H1 (cell line): Measurements from ENCODE around the gene RASSF9. TPM values are rescaled to one million over a fixed set of nuclear protein-coding genes. Genes with fewer than 3 reads are reported as not detected.

ENCODE experiments used
- CTCF ChIA-PET: fragments of 300-600 bp; sonication (Branson Sonifier 250); formaldehyde crosslinking; loops from one replicate; lab custom pipeline; 2021; ENCODE audit not compliant: partially characterized antibody; lab: Charles Lee
- POLR2A ChIA-PET: fragments of 300-600 bp; sonication (Branson Sonifier 250); formaldehyde crosslinking; loops from one replicate; lab custom pipeline; 2021; ENCODE audit warnings: inconsistent platforms; ENCODE audit not compliant: partially characterized antibody; lab: Charles Lee
- DNase-seq, 2 experiments: peaks; one replicate each; pipeline versions ENCODE4 v3.0.0 to v3.0.0-alpha.2; 2010 to 2022; ENCODE audit warnings: low spot score in 2 of 2, low read depth in 1 of 2, mixed read lengths in 1 of 2
- FAIRE-seq: peaks from 2 replicates; lab custom pipeline; 2011; peaks lifted over from hg19 to GRCh38; lab: Jason Lieb, UNC
- H2AFZ ChIP-seq: 2 replicates; pipeline ENCODE4 v1.8.1; 2012; ENCODE audit warnings: low read length, inconsistent platforms
- H2AK5ac ChIP-seq: 2 replicates; pipeline ENCODE4 v1.6.1; 2013; ENCODE audit warnings: low read depth, low read length
- H2BK120ac ChIP-seq: replicated peaks from 2 replicates; pipeline ENCODE3; 2013; ENCODE audit warnings: low read depth, low read length, inconsistent platforms
- H2BK12ac ChIP-seq: 2 replicates; pipeline ENCODE4 v1.6.1; 2013; ENCODE audit warnings: low read depth, low read length
- H2BK15ac ChIP-seq: 2 replicates; pipeline ENCODE4 v1.6.1; 2013; ENCODE audit warnings: low read length
- H2BK20ac ChIP-seq: 2 replicates; pipeline ENCODE4 v1.6.1; 2013; ENCODE audit warnings: low read length
- H2BK5ac ChIP-seq: 2 replicates; pipeline ENCODE4 v1.6.1; 2013; ENCODE audit warnings: low read depth, low read length
- H3K14ac ChIP-seq: 2 replicates; pipeline ENCODE4 v1.6.1; 2013; ENCODE audit warnings: inconsistent platforms; ENCODE audit not compliant: insufficient read length
- H3K18ac ChIP-seq: 2 replicates; pipeline ENCODE4 v1.6.1; 2013; ENCODE audit warnings: low read length; ENCODE audit errors: extremely low read depth
- H3K23ac ChIP-seq: 2 replicates; pipeline ENCODE4 v1.6.1; 2013; ENCODE audit warnings: inconsistent platforms; ENCODE audit not compliant: insufficient read length
- H3K23me2 ChIP-seq: 2 replicates; pipeline ENCODE4 v1.6.1; 2013; ENCODE audit warnings: low read depth, low read length
- H3K27ac ChIP-seq: 2 replicates; pipeline ENCODE4 v1.6.1; 2011; ENCODE audit warnings: low read depth, low read length, inconsistent platforms
- H3K27me3 ChIP-seq, 4 experiments: replicated peaks in 1 of 4; 1 replicate in 1 of 4; 2 replicates in 3 of 4; pipeline versions ENCODE4 v1.6.1 to v1.8.1; 2011 to 2013; ENCODE audit warnings: low read length in 3 of 4, mild to moderate bottlenecking in 3 of 4, inconsistent platforms in 2 of 4, mixed read lengths in 2 of 4, moderate library complexity in 1 of 4; ENCODE audit not compliant: control insufficient read depth in 3 of 4, insufficient read depth in 3 of 4; ENCODE audit errors: extremely low read depth in 1 of 4
- H3K36me3 ChIP-seq, 4 experiments: 2 replicates each; pipeline versions ENCODE4 v1.6.1 to v1.8.1; 2011 to 2013; ENCODE audit warnings: mild to moderate bottlenecking in 4 of 4, low read length in 3 of 4, moderate library complexity in 2 of 4, control low read depth in 1 of 4, inconsistent platforms in 1 of 4; ENCODE audit not compliant: insufficient read depth in 4 of 4, control insufficient read depth in 2 of 4
- H3K4ac ChIP-seq: replicated peaks from 2 replicates; pipeline ENCODE3; 2013; ENCODE audit warnings: low read length, low read depth, mixed read lengths, inconsistent platforms; ENCODE audit not compliant: insufficient read length
- H3K4me1 ChIP-seq, 4 experiments: replicated peaks in 1 of 4; 1 replicate in 1 of 4; 2 replicates in 3 of 4; pipeline versions ENCODE4 v1.6.1 to v1.8.1; 2011 to 2013; ENCODE audit warnings: low read length in 3 of 4, inconsistent platforms in 2 of 4, mixed read lengths in 1 of 4; ENCODE audit not compliant: insufficient read depth in 4 of 4, control insufficient read depth in 3 of 4
- H3K4me2 ChIP-seq, 2 experiments: 2 replicates each; pipeline versions ENCODE4 v1.6.1 to v1.8.1; 2011 to 2013; ENCODE audit warnings: low read depth in 2 of 2, low read length in 2 of 2, control low read depth in 1 of 2, inconsistent platforms in 1 of 2, mild to moderate bottlenecking in 1 of 2; ENCODE audit not compliant: insufficient read depth in 1 of 2
- H3K4me3 ChIP-seq, 4 experiments: fragments of 200-600, 300-600 bp in 1 of 4; sonication (generic), shearing (Covaris generic), sonication (Bioruptor Twin) in 1 of 4; 2 replicates each; pipeline versions ENCODE4 v1.5.1 to v1.8.1; 2011 to 2016; ENCODE audit warnings: low read length in 4 of 4, low read depth in 3 of 4, control low read depth in 2 of 4, inconsistent platforms in 2 of 4, mild to moderate bottlenecking in 2 of 4, mixed read lengths in 1 of 4, moderate library complexity in 1 of 4; ENCODE audit not compliant: insufficient read depth in 2 of 4; ENCODE audit errors: extremely low read depth in 1 of 4
- H3K56ac ChIP-seq: replicated peaks from 2 replicates; pipeline ENCODE3; 2013; ENCODE audit warnings: low read depth, mild to moderate bottlenecking, mixed read lengths, low read length, inconsistent platforms; ENCODE audit not compliant: insufficient read length
- H3K79me1 ChIP-seq: 2 replicates; pipeline ENCODE4 v1.6.1; 2013; ENCODE audit warnings: low read depth, low read length, control low read depth
- H3K79me2 ChIP-seq, 2 experiments: 2 replicates each; pipeline versions ENCODE4 v1.6.1 to v1.8.1; 2012 to 2013; ENCODE audit warnings: low read length in 2 of 2, mild to moderate bottlenecking in 2 of 2, inconsistent platforms in 1 of 2; ENCODE audit not compliant: insufficient read depth in 2 of 2, control insufficient read depth in 1 of 2
- H3K9ac ChIP-seq, 4 experiments: replicated peaks in 1 of 4; 1 replicate in 1 of 4; 2 replicates in 3 of 4; pipeline versions ENCODE4 v1.6.1 to v1.8.1; 2011 to 2013; ENCODE audit warnings: low read depth in 3 of 4, low read length in 3 of 4, control low read depth in 2 of 4, mild to moderate bottlenecking in 2 of 4, moderate library complexity in 2 of 4, inconsistent platforms in 1 of 4; ENCODE audit errors: extremely low read depth in 1 of 4
- H3K9me3 ChIP-seq, 2 experiments: 2 replicates each; pipeline versions ENCODE4 v1.6.1 to v1.8.1; 2012 to 2013; ENCODE audit warnings: mild to moderate bottlenecking in 2 of 2, moderate library complexity in 2 of 2, control low read depth in 1 of 2, inconsistent platforms in 1 of 2, low read depth in 1 of 2, low read length in 1 of 2, mixed read lengths in 1 of 2; ENCODE audit not compliant: insufficient read depth in 2 of 2
- H4K20me1 ChIP-seq, 2 experiments: replicated peaks in 1 of 2; 2 replicates each; pipeline versions ENCODE3 to v1.8.1; 2011 to 2013; ENCODE audit warnings: inconsistent platforms in 2 of 2, low read length in 2 of 2, mild to moderate bottlenecking in 1 of 2; ENCODE audit not compliant: insufficient read depth in 2 of 2, control insufficient read depth in 1 of 2
- H4K5ac ChIP-seq: 2 replicates; pipeline ENCODE4 v1.6.1; 2013; ENCODE audit warnings: low read length, low read depth, mixed read lengths, inconsistent platforms; ENCODE audit not compliant: insufficient read length
- H4K8ac ChIP-seq: 2 replicates; pipeline ENCODE4 v1.8.0; 2013; ENCODE audit warnings: mild to moderate bottlenecking, moderate library complexity, low read length, inconsistent platforms; ENCODE audit not compliant: insufficient read depth; ENCODE audit errors: extremely low read depth
- H4K91ac ChIP-seq: replicated peaks from 2 replicates; pipeline ENCODE3; 2013; ENCODE audit warnings: low read length, mixed read lengths, inconsistent platforms; ENCODE audit not compliant: insufficient read length
- ATF2 ChIP-seq: IDR thresholded peaks from 2 replicates; pipeline ENCODE4 v1.6.1; 2012; ENCODE audit warnings: low read length, inconsistent platforms
- JUND ChIP-seq: IDR thresholded peaks from 2 replicates; pipeline ENCODE4 v1.6.1; 2011; ENCODE audit warnings: mild to moderate bottlenecking, improper control_type of control experiment, low read length
- RAD21 ChIP-seq, 2 experiments: IDR thresholded peaks in 1 of 2; conservative IDR thresholded peaks in 1 of 2; 2 replicates each; pipeline ENCODE4 v1.6.1; 2011; ENCODE audit warnings: low read depth in 2 of 2, low read length in 2 of 2, improper control_type of control experiment in 1 of 2, inconsistent platforms in 1 of 2, mild to moderate bottlenecking in 1 of 2, moderate library complexity in 1 of 2
- WGBS, 2 experiments: shearing (Covaris generic) in 1 of 2; methylation state at CpG; one replicate each; pipeline versions ENCODE4 v1.1.6 to v1.1.7; 2013 to 2015; ENCODE audit warnings: low lambda C conversion rate in 2 of 2, mixed read lengths in 2 of 2, inconsistent platforms in 1 of 2, low coverage in 1 of 2, missing lambda C conversion rate in 1 of 2; ENCODE audit not compliant: insufficient replicate concordance in 2 of 2, insufficient coverage in 1 of 2, insufficient read length in 1 of 2; ENCODE audit errors: extremely low coverage in 1 of 2, missing lambda C conversion rate in 1 of 2; 5-methylcytosine and 5-hydroxymethylcytosine counted together
- polyA plus RNA-seq, 7 experiments: library from polyadenylated mRNA; depleted of rRNA in 3 of 7; stranded (reverse) in 5 of 7; unstranded in 2 of 7; fragments of >200 nt in 5 of 7; fragments of 200-250 nt in 2 of 7; gene quantifications; 1 replicate in 5 of 7; 2 replicates in 1 of 7; 4 replicates in 1 of 7; pipeline versions ENCODE4 v1.2.1 to v1.2.3, GENCODE V29; 2011 to 2013; ENCODE audit warnings: missing spikeins in 2 of 7, mixed read lengths in 2 of 7
- total RNA-seq: library from RNA; stranded (reverse); fragmentation: NEBNext Ultra II Directional; extraction: Animal tissue kit (Norgen Biotek cat#: 25700); gene quantifications from 2 replicates; pipeline ENCODE4 v1.2.1, GENCODE V29; 2021
- TF ChIP-seq, protein P1 (sequence below), 3 experiments: IDR thresholded peaks; 1 replicate in 2 of 3; 2 replicates in 1 of 3; pipeline versions ENCODE4 v1.5.1 to v1.6.1; 2011; ENCODE audit warnings: low read length in 3 of 3, mild to moderate bottlenecking in 3 of 3, inconsistent platforms in 2 of 3, low read depth in 1 of 3, moderate library complexity in 1 of 3; ENCODE audit not compliant: insufficient read depth in 1 of 3; ENCODE audit errors: control extremely low read depth in 1 of 3

The RASSF9 gene
- total and polyA plus RNA-seq, 2 of the 8 experiments (the other 6 are each of a cell fraction or from before 2014, with no cell fraction given), result 0.06 to 0.39 TPM

- Histone ChIP-seq H4K20me1 (no peaks in the 10 kb centered on the region), H2AK5ac (no peak overlapping the region)
- TF ChIP-seq RAD21 (IDR thresholded peaks at IDR 0.05 in 1 of 2, conservative IDR thresholded peaks at IDR 0.05 in 1 of 2; ENCODE audit: low read depth in 2 of 2, low read length in 2 of 2) (peak; percentile 74 to 76), JUND (no peak), ATF2 (no peak)
- TF ChIP-seq, protein P1, sequence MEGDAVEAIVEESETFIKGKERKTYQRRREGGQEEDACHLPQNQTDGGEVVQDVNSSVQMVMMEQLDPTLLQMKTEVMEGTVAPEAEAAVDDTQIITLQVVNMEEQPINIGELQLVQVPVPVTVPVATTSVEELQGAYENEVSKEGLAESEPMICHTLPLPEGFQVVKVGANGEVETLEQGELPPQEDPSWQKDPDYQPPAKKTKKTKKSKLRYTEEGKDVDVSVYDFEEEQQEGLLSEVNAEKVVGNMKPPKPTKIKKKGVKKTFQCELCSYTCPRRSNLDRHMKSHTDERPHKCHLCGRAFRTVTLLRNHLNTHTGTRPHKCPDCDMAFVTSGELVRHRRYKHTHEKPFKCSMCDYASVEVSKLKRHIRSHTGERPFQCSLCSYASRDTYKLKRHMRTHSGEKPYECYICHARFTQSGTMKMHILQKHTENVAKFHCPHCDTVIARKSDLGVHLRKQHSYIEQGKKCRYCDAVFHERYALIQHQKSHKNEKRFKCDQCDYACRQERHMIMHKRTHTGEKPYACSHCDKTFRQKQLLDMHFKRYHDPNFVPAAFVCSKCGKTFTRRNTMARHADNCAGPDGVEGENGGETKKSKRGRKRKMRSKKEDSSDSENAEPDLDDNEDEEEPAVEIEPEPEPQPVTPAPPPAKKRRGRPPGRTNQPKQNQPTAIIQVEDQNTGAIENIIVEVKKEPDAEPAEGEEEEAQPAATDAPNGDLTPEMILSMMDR (IDR thresholded peaks at IDR 0.05; ENCODE audit: control extremely low read depth in 1 of 3, insufficient read depth in 1 of 3, low read depth in 1 of 3, low read length in 3 of 3), result peak in 2 of 3 experiments; percentile 50 to 69; a peak in 2 of 4 replicates
- TF ChIP-seq, all 59 proteins: peak for 2
- Histone ChIP-seq H3K27ac (no peak overlapping the region), H3K36me3 (no peaks in the 10 kb centered on the region), H3K9me3 (no peaks in the 10 kb centered on the region), H2AFZ (no peak overlapping the region), H2BK12ac (no peak overlapping the region), H3K23ac (no peak overlapping the region), H3K79me1 (no peaks in the 10 kb centered on the region), H2BK120ac (no peak overlapping the region), H3K4me1 (peaks cover 0 to 6% (median 3%) of the 10 kb centered on the region in 4 experiments; a peak in 4 of 7 replicates), H2BK15ac (no peak overlapping the region), H3K18ac (no peak overlapping the region), H3K27me3 (no peaks in the 10 kb centered on the region), H3K9ac (no peak overlapping the region), H3K4me2 (no peak overlapping the region), H3K79me2 (no peaks in the 10 kb centered on the region; a peak in 1 of 4 replicates), H3K4ac (no peak overlapping the region), H4K91ac (no peak overlapping the region), H2BK5ac (no peak overlapping the region), H2BK20ac (no peak overlapping the region), H3K23me2 (no peaks in the 10 kb centered on the region; the same call in 1 of the 2 replicates), H4K5ac (no peak overlapping the region), H3K14ac (no peak overlapping the region), H4K8ac (no peak overlapping the region), H3K4me3 (no peak overlapping the region), H3K56ac (no peak overlapping the region)
- no peak for DNase-seq
- WGBS, 2 experiments, result 35% methylated on average over 3 of the region's 3 CpGs; no CpG with 5 or more reads in 1 of the 2 experiments
- peak; percentile 73 for FAIRE-seq
- CTCF ChIA-PET, result interaction anchor here (0.6 to 1.8 kb wide), 13 partner anchors 11 to 407 kb away, joined by 3 to 5 read pairs (median 3); no protein-coding TSS in a partner anchor
- POLR2A ChIA-PET, result no interaction called here
These were observed 36.4 kb upstream of the RASSF9 start for GRCh38 chr12:85872497-85873091.
